CD4-positive, alpha-beta T cell treated with Interleukin-4 for 4 hours (primary cell): ENCODE data around the gene TRDMT1.
A peak's percentile ranks its signal among the peaks of the same experiment; 100 is the strongest.

ENCODE experiments used
- DNase-seq: peaks from one replicate; pipeline ENCODE4 v3.0.0-alpha.2; 2020

The TRDMT1 gene

GRCh38 chr10:17200912-17201793 lies at the start of gene TRDMT1:
Gene TRDMT1 (minus strand): TSS chr10:17201672. CDS start chr10:17201634, 38 bp downstream.
- DNase-seq = peak; percentile 78

GRCh38 chr10:17250736-17251135 lies 49.3 kb upstream of the TRDMT1 start:
- DNase-seq = no peak

- DNase-seq = peak; percentile 24
Measured at GRCh38 chr10:17249820-17250219, 48.3 kb upstream of the TRDMT1 start.

GRCh38 chr10:17248964-17249363 lies 47.5 kb upstream of the TRDMT1 start:
- no peak for DNase-seq

- no peak for DNase-seq
Measured at GRCh38 chr10:17247210-17247609, 45.7 kb upstream of the TRDMT1 start.

GRCh38 chr10:17244700-17245365 lies 43.4 kb upstream of the TRDMT1 start:
- no peak for DNase-seq

GRCh38 chr10:17241611-17242333 lies 40.3 kb upstream of the TRDMT1 start:
- DNase-seq = no peak

- no peak for DNase-seq
Measured at GRCh38 chr10:17240616-17241015, 39.1 kb upstream of the TRDMT1 start.

GRCh38 chr10:17240096-17240495 lies 38.6 kb upstream of the TRDMT1 start:
- DNase-seq = no peak

GRCh38 chr10:17239345-17240085 lies 38.0 kb upstream of the TRDMT1 start:
- no peak for DNase-seq

- peak; percentile 30 for DNase-seq
Measured at GRCh38 chr10:17238445-17239291, 37.2 kb upstream of the TRDMT1 start.

GRCh38 chr10:17237915-17238444 lies 36.5 kb upstream of the TRDMT1 start:
- no peak for DNase-seq

GRCh38 chr10:17237149-17237527 lies 35.7 kb upstream of the TRDMT1 start:
- DNase-seq = no peak

- no peak for DNase-seq
Measured at GRCh38 chr10:17236468-17237148, 35.1 kb upstream of the TRDMT1 start.

GRCh38 chr10:17235136-17235535 lies 33.7 kb upstream of the TRDMT1 start:
- DNase-seq = no peak

GRCh38 chr10:17234431-17234945 lies 33.0 kb upstream of the TRDMT1 start:
- no peak for DNase-seq

GRCh38 chr10:17233286-17233991 lies 32.0 kb upstream of the TRDMT1 start:
- no peak for DNase-seq

- no peak for DNase-seq
Measured at GRCh38 chr10:17232276-17232960, 30.9 kb upstream of the TRDMT1 start.

- DNase-seq = no peak
Measured at GRCh38 chr10:17231788-17232187, 30.3 kb upstream of the TRDMT1 start.
